ENCODE data around the gene WDR89.

WDR89 gene

GRCh38 chr14:63654936-63655335, 13.3 kb upstream of the WDR89 start:
- H3K4me3 ChIP-seq (ENCODE audit: control insufficient read depth, low read depth, low read length): no peak overlapping the region
- no peak for DNase-seq (ENCODE audit: low read depth)
- no peak for TF ChIP-seq CTCF (conservative IDR thresholded peaks at IDR 0.05; ENCODE audit: control insufficient read depth, insufficient read depth, low read depth, low read length)

- no peak for TF ChIP-seq CTCF (conservative IDR thresholded peaks at IDR 0.05; ENCODE audit: control insufficient read depth, insufficient read depth, low read depth, low read length)
- DNase-seq (ENCODE audit: low read depth): peak; percentile 8
- no peak overlapping the region for H3K4me3 ChIP-seq (ENCODE audit: control insufficient read depth, low read depth, low read length)
These were observed 12.7 kb upstream of the WDR89 start for GRCh38 chr14:63654346-63654745.

- no peak for TF ChIP-seq CTCF (conservative IDR thresholded peaks at IDR 0.05; ENCODE audit: control insufficient read depth, insufficient read depth, low read depth, low read length)
- no peak for DNase-seq (ENCODE audit: low read depth)
- no peak overlapping the region for H3K4me3 ChIP-seq (ENCODE audit: control insufficient read depth, low read depth, low read length)
These were observed 10.7 kb upstream of the WDR89 start for GRCh38 chr14:63652406-63652805.

GRCh38 chr14:63650256-63650952, 8.7 kb upstream of the WDR89 start:
- DNase-seq (ENCODE audit: low read depth): no peak
- no peak for TF ChIP-seq CTCF (conservative IDR thresholded peaks at IDR 0.05; ENCODE audit: control insufficient read depth, insufficient read depth, low read depth, low read length)
- no peak overlapping the region for H3K4me3 ChIP-seq (ENCODE audit: control insufficient read depth, low read depth, low read length)

- H3K4me3 ChIP-seq (ENCODE audit: control insufficient read depth, low read depth, low read length): no peak overlapping the region
- no peak for DNase-seq (ENCODE audit: low read depth)
- TF ChIP-seq CTCF (conservative IDR thresholded peaks at IDR 0.05; ENCODE audit: control insufficient read depth, insufficient read depth, low read depth, low read length): no peak
These were observed 6.2 kb upstream of the WDR89 start for GRCh38 chr14:63647696-63648410.

GRCh38 chr14:63644741-63645140, 3.1 kb upstream of the WDR89 start:
- TF ChIP-seq CTCF (conservative IDR thresholded peaks at IDR 0.05; ENCODE audit: control insufficient read depth, insufficient read depth, low read depth, low read length): no peak
- DNase-seq (ENCODE audit: low read depth): no peak
- H3K4me3 ChIP-seq (ENCODE audit: control insufficient read depth, low read depth, low read length): no peak overlapping the region
